ENCODE data around the gene PIK3CD. TPM values are rescaled to one million over a fixed set of nuclear protein-coding genes. Genes with fewer than 3 reads are reported as not detected.

Gene PIK3CD
- total and polyA plus RNA-seq, 2 of the 8 experiments (the other 6 are each of a cell fraction or from before 2014, with no cell fraction given): 20.6 to 24.1 TPM

- POLR2A ChIA-PET (ENCODE audit: partially characterized antibody): no interaction called here
- no peaks in the 10 kb centered on the region for H3K79me1 ChIP-seq (ENCODE audit: low read depth, low read length)
- no peak overlapping the region for H3K4me2 ChIP-seq (ENCODE audit: insufficient read depth in 1 of 2, low read depth in 2 of 2, low read length in 2 of 2)
These were observed 7.8 kb downstream of the PIK3CD start for GRCh38 chr1:9659328-9659727.

More at GRCh38 chr1:9659328-9659727, 7.8 kb downstream of the PIK3CD start:
- Histone ChIP-seq H3K9ac (replicated peaks in 1 of 4; ENCODE audit: extremely low read depth in 1 of 4, low read depth in 3 of 4, low read length in 3 of 4) (no peak overlapping the region), H2BK5ac (ENCODE audit: low read depth, low read length) (no peak overlapping the region), H3K79me2 (ENCODE audit: control insufficient read depth in 1 of 2, insufficient read depth in 2 of 2, low read length in 2 of 2) (no peaks in the 10 kb centered on the region), H3K23ac (ENCODE audit: insufficient read length) (no peak overlapping the region), H3K23me2 (ENCODE audit: low read depth, low read length) (no peaks in the 10 kb centered on the region), H3K4ac (replicated peaks; ENCODE audit: insufficient read length, low read depth, low read length) (no peak overlapping the region), H3K14ac (ENCODE audit: insufficient read length) (no peak overlapping the region), H2BK15ac (ENCODE audit: low read length) (no peak overlapping the region), H3K27me3 (replicated peaks in 1 of 4; ENCODE audit: control insufficient read depth in 3 of 4, extremely low read depth in 1 of 4, insufficient read depth in 3 of 4, low read length in 3 of 4) (peaks cover 0 to 1% (median 0%) of the 10 kb centered on the region in 4 experiments; a peak in 1 of 7 replicates), H3K9me3 (ENCODE audit: insufficient read depth in 2 of 2, low read depth in 1 of 2, low read length in 1 of 2) (no peaks in the 10 kb centered on the region), H3K18ac (ENCODE audit: extremely low read depth, low read length) (no peak overlapping the region), H2BK20ac (ENCODE audit: low read length) (no peak overlapping the region), H4K20me1 (replicated peaks in 1 of 2; ENCODE audit: control insufficient read depth in 1 of 2, insufficient read depth in 2 of 2, low read length in 2 of 2) (no peaks in the 10 kb centered on the region), H4K8ac (ENCODE audit: extremely low read depth, insufficient read depth, low read length) (no peak overlapping the region), H3K56ac (replicated peaks; ENCODE audit: insufficient read length, low read depth, low read length) (no peak overlapping the region), H3K4me3 (ENCODE audit: extremely low read depth in 1 of 4, insufficient read depth in 2 of 4, low read depth in 3 of 4, low read length in 4 of 4) (no peak overlapping the region), H4K91ac (replicated peaks; ENCODE audit: insufficient read length, low read length) (no peak overlapping the region), H2AFZ (ENCODE audit: low read length) (no peak overlapping the region), H2BK120ac (replicated peaks; ENCODE audit: low read depth, low read length) (no peak overlapping the region), H4K5ac (ENCODE audit: insufficient read length, low read depth, low read length) (no peak overlapping the region), H2BK12ac (ENCODE audit: low read depth, low read length) (no peak overlapping the region), H2AK5ac (ENCODE audit: low read depth, low read length) (no peak overlapping the region), H3K27ac (ENCODE audit: low read depth, low read length) (no peak overlapping the region), H3K4me1 (replicated peaks in 1 of 4; ENCODE audit: control insufficient read depth in 3 of 4, insufficient read depth in 4 of 4, low read length in 3 of 4) (no peaks in the 10 kb centered on the region; a peak in 1 of 7 replicates), H3K36me3 (ENCODE audit: control insufficient read depth in 2 of 4, insufficient read depth in 4 of 4, low read length in 3 of 4) (no peaks in the 10 kb centered on the region)
- WGBS, 2 experiments (ENCODE audit: extremely low coverage in 1 of 2, insufficient coverage in 1 of 2, insufficient read length in 1 of 2, insufficient replicate concordance in 2 of 2, low coverage in 1 of 2, low lambda C conversion rate in 2 of 2, missing lambda C conversion rate in 1 of 2): 89% methylated on average over 5 of the region's 5 CpGs; no CpG with 5 or more reads in 1 of the 2 experiments
- DNase-seq (ENCODE audit: low read depth in 1 of 2, low spot score in 2 of 2) (no peak), FAIRE-seq (no peak)
- TF ChIP-seq EZH2 (IDR thresholded peaks at IDR 0.05; ENCODE audit: low read depth, low read length, severe bottlenecking): no peak
- TF ChIP-seq TCF12 (IDR thresholded peaks at IDR 0.05; ENCODE audit: low read depth, low read length): no peak
- no peak for TF ChIP-seq TAF1 (IDR thresholded peaks at IDR 0.05; ENCODE audit: low read depth, low read length)
- TF ChIP-seq GTF2F1 (IDR thresholded peaks at IDR 0.05; ENCODE audit: borderline replicate concordance, low read depth, low read length): no peak
- TF ChIP-seq TBP (IDR thresholded peaks at IDR 0.05; ENCODE audit: low read depth, low read length): no peak
- no peak for TF ChIP-seq EP300 (IDR thresholded peaks at IDR 0.05; ENCODE audit: borderline replicate concordance in 1 of 2, low read depth in 2 of 2, low read length in 2 of 2)
- no peak for TF ChIP-seq BACH1 (IDR thresholded peaks at IDR 0.05; ENCODE audit: low read length)
- CTCF ChIA-PET (ENCODE audit: partially characterized antibody): interaction anchor here (1.2 to 2.7 kb wide), 3 partner anchors 31 to 43 kb away, joined by 3 to 10 read pairs (median 3); no protein-coding TSS in a partner anchor

All from H1 (cell line).